D341Med (cell line): ENCODE data around the gene ZBTB14.

Source experiments
- DNase-seq: peaks from one replicate; pipeline ENCODE4 v3.0.0; 2012; ENCODE audit warnings: low spot score

Gene ZBTB14, protein sequence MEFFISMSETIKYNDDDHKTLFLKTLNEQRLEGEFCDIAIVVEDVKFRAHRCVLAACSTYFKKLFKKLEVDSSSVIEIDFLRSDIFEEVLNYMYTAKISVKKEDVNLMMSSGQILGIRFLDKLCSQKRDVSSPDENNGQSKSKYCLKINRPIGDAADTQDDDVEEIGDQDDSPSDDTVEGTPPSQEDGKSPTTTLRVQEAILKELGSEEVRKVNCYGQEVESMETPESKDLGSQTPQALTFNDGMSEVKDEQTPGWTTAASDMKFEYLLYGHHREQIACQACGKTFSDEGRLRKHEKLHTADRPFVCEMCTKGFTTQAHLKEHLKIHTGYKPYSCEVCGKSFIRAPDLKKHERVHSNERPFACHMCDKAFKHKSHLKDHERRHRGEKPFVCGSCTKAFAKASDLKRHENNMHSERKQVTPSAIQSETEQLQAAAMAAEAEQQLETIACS

DNA sequence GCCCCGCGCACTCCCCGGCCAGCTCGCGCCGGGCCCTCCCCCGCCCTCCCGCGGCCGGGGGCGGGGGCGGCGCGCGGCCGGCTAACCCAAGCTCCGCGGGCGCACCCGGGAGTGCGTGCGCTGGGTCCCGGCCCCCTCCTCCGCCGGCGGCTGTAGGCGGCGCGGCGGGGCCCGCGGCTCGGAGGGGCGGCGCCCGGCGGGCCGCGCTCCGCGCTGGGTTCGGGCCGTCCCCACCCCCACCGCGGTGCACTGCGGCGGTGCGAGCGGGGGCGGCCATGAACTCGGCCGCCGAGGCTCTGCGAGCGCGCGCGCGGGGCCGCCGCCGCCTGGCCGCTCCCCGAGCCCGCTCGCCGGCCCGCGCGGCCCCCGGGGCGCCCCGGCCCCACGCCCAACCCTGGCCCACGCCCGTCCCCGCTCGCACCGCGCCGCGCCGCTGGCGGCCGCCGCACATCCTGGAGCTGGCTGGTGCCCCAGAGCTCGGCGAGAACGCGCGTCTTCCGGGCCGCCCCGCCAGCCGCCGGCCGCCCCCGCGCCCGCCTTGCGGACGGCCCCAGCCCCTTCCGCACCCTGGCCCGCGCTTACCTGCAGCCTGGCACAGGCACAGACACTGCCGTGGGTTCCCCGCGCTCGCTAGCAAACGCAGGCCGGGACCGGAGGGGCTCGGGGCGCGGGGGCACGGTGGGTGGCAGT, at the start of gene ZBTB14:
TSS of gene ZBTB14 (minus strand) at position 496 of the 690 bp plus-strand sequence. CDS start 2,480 bp downstream, outside the sequence.
- DNase-seq = peak; percentile 95

DNA sequence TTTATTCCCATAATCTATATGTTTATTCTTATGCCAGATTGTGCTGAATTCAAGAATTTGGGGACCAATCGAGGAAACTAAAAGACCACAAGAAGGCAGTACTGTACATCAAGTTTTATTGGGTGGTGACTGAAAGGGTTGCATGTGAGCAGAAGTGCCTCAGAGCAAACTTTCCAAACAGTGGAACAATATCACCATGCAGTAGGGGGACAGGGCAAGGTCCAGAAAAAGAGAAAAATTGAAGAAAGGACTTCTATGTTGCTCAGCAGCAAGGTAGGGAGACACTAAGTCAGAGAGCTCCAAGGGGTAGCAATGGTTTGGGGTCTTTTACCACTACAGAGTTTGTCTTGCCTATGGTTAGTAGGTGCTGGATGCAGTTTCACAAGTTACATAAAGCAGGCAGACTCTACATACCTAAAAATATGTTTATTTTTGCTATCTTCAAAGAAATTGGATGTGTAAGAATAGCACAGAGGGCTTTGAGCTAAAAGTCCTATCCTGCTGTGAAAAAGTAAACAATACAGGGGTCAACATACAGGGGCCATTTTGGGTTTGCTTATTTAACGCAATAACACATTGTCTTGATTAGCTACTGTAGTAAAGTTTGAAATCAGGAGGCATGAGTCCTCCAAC, 43.8 kb upstream of the ZBTB14 start:
- no peak for DNase-seq

DNA sequence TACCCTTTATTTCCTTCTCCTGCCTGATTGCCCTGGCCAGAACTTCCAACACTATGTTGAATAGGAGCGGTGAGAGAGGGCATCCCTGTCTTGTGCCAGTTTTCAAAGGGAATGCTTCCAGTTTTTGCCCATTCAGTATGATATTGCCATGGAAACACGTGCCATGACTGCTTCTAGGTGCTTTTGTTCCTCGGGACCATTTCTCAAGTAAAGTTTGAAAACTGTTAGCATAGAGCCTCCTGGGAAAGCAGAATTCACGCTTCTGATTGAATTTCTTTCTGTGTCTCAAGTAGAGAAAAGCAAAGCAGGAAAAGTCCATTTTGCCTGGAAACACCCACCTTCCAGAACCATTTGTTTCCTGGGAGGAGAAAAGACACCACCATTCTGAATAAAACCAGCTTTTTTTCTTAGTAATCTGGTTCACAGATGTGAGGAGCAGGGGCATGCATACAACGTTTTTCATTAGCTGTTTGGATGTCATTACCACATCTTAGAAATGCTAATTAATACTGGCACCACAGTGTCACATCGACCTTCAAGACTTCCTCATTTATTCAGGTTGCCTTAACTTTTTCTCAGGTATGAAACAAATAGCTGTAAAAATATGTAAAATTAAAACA, 39.0 kb upstream of the ZBTB14 start:
- no peak for DNase-seq

DNA sequence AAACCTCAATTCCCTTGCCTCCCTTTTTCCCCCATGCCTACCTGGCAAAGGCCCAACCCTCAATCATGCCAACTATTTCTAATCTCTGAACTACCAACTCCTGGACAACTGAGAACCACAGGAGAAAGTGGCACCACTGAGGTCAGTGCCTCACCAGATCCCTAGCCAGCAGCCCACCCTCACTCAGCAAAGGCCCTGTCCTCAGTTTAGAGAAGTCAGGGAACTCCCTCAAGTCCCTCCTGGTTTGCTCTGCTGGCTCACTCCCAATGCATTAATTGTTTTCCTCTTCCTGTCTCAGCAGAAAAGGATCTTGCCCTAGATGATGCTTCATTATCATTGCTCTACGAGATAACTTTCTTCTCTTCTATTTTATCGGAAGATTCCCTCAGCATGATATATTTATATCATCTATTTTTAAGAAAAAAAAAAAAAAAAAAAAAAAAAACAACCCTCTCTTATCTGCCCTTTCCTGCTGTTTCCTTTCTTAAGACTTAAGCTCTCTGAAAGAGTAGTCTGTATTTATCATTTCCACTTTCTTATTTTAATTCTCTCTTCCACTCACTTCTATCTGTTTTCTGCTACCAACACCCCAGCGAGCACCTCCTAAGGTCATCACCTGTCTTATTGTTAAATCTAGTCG, 22.7 kb upstream of the ZBTB14 start:
- DNase-seq = no peak

DNA sequence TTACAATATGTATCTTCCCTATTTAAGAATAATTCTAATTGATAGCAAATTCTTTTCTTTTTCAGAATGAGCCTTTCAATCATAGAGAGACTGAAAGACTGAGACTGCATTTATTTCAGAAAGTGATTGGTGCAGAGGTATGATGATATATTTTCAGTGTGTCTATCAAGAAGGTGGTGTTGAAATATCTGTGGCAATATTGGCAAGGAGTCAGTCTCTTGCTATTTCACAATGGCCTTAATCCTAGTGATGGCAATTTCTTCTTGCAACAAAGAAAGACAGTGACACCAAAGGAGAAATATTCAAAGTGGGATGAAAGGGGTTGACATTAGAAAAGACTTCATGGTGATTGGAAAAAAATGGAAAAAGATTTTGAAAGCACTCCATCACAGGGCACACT, 21.7 kb upstream of the ZBTB14 start:
- no peak for DNase-seq

DNA sequence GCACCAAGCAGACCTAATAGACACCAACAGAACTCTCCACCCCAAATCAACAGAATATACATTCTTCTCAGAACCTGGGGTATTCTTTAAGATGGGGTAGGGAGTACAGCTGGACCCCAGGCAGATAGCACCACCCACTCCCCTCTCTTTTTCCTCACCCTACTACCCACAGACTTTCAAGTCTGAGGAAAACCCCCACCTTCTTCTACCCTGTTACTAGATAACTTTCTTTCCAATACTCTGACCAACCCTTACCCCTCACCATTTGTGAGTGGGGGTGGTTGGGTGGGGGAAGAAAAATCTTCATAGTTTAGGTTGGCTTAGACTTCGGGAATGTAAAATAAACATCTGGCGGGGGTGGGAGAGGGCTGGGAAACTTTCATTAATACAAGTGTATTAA, 20.3 kb upstream of the ZBTB14 start:
- DNase-seq = no peak

DNA sequence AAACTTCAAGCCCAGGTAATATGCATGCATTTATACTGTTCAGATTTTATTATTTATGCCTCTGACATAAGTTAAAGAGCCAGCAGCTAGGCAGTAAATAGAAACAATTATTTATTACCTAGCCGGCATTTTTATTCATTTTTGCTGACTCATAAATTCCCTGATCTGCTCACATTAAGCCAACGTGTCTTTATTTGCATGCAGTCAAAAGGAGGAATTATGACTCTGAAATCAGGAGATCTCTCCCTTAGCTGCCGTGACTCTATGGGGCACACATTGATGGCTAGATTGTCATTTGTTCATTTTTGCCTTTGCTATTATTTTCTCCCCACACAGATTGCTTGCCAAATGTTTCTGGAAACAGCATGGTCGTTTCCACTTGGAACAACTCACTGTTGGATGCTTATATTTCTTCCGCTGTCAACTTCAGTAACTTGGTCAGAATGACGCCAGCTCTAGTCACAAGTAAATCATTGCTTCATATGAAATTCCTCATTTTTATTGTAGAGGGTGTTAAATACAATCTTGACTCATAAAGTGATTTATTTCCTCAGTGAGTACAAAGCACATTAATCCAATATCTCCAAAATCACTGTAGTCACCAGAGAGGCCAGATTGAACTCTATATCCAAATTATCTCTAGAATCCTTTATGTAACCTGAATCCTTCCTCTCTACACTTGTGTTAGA, 15.9 kb upstream of the ZBTB14 start:
- no peak for DNase-seq

DNA sequence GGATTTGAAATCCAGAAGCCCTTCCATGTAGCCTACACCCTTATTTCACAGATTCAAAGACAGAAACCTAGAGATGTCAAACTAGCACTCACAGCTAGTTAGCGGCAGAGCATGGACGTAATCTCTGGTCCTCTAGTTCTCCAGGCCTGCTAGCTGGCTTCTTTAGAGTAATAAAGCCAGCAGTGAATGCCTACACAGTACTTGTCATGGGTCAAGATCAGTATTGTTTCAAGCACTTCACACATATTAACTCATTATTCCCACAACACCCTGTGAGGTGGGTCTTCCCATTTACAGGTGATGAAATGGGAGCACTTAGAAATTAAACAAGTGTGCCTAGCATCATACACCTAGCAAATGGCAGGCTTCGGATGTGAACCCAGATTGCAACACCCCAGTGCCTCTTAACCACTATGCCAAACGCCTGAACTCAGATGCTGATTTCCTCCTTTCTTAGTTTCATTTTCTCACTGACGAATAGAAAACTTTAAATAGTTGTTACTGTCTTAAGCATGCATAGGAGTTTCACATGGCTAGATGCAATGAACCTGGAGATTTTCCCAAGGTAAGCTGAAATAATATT, 14.5 kb upstream of the ZBTB14 start:
- no peak for DNase-seq

DNA sequence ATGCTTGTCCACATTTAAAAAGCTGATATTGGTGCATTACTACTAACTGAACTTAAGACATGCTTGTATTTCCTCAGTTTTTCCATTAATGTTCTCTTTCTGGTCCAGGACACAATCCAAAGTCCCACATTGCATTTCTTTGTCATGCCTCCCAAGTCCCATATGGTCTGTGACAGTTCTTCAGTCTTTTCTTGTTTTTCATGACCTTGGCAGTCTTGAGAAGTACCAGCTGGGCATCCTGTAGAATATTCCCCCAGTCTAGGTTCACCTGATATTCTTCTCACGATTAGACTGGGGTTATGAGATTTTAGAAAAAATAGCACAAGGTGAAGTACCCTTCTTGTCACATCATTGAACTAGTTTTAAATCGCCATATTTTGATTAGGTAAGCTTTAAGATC, 10.3 kb upstream of the ZBTB14 start:
- DNase-seq = no peak

DNA sequence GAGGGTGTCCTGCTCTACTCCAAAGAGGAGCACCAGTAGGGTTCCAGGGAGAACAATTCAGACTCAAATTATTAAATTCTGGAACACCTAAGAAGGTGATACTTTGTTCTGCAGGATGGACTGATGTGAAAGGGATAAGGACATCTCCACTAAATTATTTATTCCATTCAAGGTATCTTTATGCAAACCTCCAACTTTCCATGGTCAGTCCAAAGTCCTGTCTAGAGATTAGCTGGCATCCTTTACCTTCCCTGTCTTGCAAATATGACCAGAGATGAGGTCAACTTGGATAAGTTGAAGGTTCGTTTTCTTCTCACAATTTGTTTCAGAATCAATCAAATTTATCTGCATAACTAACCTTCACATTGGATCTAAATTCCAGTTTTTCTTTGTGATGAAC, 8.7 kb upstream of the ZBTB14 start:
- no peak for DNase-seq

DNA sequence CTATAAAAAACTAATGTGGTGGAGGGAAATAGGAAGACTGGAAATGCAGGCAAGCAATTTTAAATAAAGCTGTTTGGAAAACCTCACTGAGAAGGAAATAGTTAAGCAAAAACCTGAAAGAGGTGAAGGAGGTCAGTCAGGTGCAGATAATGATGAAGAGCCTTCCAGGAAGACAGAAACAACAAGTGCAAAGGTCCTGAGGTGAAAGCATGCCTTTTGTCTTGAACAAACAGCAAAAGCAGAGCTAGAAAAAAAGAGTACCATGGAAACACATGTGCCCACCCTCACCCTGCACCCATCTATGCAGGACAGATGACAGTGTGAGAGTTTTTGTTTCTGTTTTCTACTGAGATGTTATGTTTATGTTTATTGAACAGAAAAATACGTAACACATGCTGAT, 8.1 kb upstream of the ZBTB14 start:
- DNase-seq = no peak

DNA sequence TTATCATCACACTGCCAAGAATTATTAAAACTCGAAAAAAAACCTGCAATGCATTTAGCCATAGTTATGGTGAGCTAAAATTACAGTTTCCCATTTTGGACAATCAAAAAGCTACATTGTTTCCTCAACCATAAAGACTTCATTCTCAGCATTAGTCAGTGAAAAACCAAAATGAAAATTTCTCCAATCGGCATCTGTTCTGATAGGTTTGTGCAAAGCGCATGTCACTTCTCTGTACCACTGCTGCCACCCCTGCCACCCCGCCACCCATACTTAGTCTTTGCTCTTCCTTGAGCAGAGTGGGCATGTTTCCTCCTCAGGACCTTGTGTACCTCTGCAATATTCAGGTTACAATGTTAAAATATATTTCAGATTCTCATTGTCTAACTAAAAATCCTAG, 7.1 kb upstream of the ZBTB14 start:
- DNase-seq = no peak

DNA sequence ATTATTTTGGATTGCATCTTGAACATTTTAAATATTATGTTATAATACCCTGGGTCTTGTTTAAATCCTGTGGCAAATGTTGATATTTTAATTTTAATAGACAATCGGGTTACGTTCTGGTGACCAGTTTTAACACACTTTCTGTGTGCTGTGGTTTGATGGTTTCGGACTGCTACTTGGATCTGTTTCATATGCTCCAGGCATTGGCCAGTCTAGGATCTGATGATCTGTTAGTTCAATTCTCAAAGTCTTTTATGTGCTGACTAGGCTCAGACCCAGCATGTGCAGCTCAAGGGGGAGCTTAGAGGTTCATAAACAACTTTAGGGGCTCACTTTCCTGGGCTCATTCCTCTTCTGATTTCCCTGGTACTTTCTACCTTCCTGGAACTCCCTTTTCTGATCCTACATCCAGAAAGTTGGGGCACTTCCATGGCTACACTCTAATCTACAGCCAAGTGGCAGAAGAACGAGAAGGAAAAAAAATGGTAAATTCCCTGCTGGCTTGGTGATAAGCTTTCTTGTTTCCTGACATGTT, 5.0 kb upstream of the ZBTB14 start:
- DNase-seq = no peak

DNA sequence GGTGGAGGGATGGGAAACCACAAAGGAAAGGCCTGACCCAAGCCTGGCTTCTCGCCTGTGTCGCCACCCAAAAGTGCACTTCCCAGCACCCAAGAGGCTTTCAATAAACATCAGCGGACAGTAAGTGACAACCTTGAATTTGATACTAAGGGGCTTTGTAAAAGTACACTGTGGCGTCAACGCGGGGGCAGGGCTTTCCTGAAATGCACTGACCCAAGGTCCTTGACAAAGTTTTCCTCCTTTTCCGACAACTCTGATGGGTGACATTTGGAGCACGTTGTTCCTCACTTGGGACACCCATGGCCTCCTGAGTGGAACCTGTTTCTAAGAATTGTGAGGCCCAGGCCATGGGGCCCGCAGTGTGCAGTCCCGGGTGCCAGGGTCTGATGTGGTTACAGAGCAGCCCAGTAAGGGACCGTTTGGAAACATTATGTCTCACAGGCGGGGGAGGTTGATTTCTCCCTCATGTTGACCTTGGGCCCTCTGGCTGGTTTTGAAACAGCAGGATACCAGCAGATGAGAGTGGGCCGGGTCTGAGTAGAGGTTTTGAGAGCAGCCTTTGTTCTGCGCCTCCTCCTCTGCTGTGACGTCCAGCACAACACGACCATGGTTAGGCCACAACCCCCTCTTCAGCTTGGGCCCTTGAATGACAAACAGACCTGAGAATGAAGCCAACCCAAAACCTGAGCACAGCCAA, 2.8 kb upstream of the ZBTB14 start:
- no peak for DNase-seq

DNA sequence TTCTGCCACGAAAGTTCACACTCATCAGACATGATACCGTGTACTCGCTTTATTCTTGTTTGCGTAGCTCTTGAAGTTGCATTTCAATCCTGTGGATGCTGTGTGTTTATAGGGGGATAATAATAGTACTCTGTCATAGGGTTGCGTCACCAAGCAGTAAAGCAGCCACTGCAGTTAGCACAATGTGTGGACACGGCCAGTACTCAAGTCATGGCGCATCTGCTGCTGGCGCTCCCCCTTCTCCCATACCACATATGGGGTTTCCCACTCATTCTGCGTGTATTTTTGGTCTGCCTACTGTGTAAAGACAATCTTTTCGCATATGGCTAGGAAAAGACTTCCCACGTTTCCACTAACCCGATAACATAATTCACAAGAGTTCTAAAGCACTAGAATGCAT, 2.1 kb upstream of the ZBTB14 start:
- no peak for DNase-seq

DNA sequence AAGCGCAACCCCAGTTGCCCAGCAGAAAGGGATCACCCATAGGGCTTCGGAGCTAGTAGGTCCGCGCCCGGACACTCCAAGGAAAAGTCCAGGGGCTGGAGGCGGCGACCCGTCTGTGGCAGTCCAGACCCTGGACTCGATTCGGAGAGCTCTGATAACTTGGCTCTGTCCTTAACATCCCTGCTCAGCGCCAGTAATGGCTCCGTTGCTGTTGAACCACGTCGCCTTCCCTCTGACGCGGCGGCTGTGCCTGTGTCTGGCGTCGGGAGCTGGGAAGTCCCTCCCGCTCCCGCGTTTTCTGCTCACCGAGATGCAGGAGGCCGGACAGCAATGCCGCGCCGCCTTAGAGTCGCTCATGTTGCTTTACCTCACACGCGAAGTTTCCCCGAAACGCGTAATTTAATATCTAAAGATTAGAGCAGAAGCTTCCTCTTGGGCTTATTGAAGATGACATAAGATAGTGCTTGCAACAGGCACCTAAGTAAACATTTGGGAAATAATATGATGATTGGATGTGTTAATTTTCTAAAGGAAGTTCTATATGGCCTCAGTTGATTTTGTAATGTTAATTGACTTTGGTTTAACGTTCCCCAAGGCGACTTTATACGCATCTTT, 1.3 kb upstream of the ZBTB14 start:
- peak; percentile 87 for DNase-seq

DNA sequence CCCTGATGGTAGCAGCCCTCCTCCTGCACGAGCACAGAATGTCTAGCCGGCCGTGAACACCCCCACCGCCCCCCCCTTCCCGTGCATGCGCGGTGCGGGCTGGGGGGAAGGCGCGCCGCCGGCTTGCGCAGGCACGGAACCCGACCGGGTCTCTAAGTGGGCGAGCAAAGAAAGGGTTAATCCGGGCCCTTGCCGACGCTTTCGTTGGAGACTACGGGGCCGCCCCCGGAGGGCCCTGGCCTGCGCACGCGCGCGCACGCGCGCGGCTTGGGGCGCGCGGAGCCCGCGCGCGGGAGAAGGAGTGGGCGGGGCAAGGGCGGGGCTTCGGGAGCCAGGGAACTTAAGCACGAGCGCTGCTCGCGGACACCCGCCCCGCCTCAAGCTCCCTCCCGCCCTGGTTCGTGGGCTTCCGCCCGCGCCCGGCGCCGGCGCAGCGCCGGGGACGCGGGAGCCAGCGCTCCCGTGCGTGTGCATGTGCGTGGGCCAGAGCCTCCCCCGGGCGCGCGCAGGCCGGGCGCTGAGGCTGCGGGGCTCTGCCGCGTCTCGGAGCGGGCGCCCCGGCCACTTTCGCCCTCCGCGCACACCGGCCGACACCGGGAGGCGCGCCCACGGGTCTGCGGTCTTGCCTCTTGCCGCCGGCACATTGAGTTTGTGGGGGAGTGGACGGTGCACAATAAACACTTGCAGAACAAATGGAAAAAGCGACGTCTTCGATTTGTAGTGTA, 617 bp upstream of the ZBTB14 start:
- peak; percentile 99 for DNase-seq

DNA sequence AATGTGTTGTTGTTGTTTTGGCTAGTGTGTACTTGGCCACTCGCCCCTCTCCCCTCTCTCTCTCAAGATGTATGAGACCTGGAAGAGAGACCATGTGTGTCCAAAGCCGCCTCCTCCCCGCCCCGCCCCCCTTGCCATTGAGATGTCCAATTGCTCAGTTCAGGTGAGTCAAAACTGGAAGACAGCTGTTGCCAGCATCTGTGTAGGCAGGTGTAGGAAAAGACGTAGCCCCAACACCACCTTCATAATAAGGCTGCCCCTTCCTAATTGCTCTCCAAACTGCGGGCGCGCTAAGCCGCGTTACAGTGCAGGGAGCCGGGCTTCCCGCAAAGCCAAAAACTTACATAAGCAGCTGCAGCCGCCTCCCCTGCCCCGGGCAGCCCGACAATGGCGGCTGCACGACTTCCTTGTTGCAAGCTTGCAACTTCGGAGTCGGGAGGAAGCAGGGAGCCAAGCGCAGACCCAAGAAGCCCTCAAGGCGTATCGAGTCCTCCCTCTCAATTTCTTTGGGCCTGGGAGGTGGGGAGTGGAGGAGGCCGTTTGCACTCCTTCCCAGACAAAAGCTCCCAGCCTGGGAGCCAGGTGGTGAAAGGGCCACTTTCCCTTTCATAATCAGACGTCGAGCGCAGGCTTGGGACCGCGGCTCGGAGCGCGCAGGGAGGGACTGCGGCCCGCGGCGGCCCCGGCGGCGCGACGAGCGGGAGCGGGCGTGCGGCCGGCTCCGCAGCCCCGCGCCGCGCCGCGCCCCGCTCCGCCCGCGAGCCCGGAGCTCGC, 882 bp downstream of the ZBTB14 start:
- peak; percentile 74 for DNase-seq
